Type B pancreatic cell (in vitro differentiated cells): ENCODE data around the gene DOCK3. TPM values are rescaled to one million over a fixed set of nuclear protein-coding genes. Genes with fewer than 3 reads are reported as not detected.
"Not testable (repeated sequence)": the region's sequence is repeated elsewhere in the genome, so short reads cannot be mapped to it uniquely, and the experiment has no call there.

Experiments used
- DNase-seq: peaks from one replicate; pipeline ENCODE4 v3.0.0; 2021; ENCODE audit warnings: mixed read lengths; ENCODE audit not compliant: unreplicated experiment; ENCODE audit errors: extremely low spot score
- H3K27ac Mint-ChIP-seq: 2 replicates; pipeline ENCODE4 v1.8.0; 2021; ENCODE audit warnings: mild to moderate bottlenecking, mixed read lengths
- H3K27me3 Mint-ChIP-seq: 2 replicates; pipeline ENCODE4 v1.8.0; 2021; ENCODE audit warnings: mixed read lengths
- H3K36me3 Mint-ChIP-seq: 2 replicates; pipeline ENCODE4 v1.8.0; 2021; ENCODE audit warnings: mixed read lengths
- H3K4me1 Mint-ChIP-seq: one replicate; pipeline ENCODE4 v1.8.0; 2021; ENCODE audit warnings: mixed read lengths; ENCODE audit not compliant: unreplicated experiment
- H3K4me3 Mint-ChIP-seq: 2 replicates; pipeline ENCODE4 v1.8.0; 2021; ENCODE audit warnings: mild to moderate bottlenecking, mixed read lengths
- H3K9me3 Mint-ChIP-seq: 2 replicates; pipeline ENCODE4 v1.8.0; 2021; ENCODE audit warnings: mixed read lengths
- CTCF ChIP-seq: fragments of 200-600 bp; sonication (generic); conservative IDR thresholded peaks from 2 replicates; pipeline ENCODE4 v1.5.0; 2021; ENCODE audit warnings: antibody characterized with exemption, mild to moderate bottlenecking
- total RNA-seq: library from RNA; stranded (reverse); gene quantifications from 2 replicates; pipeline ENCODE4 v1.2.1, GENCODE V29; 2021; ENCODE audit warnings: low replicate concordance

The DOCK3 gene
- total RNA-seq, 1 donor from 2014 or later: 5.9 TPM

- Mint-ChIP-seq H3K27ac (no peak overlapping the region), H3K9me3 (no peaks in the 10 kb centered on the region), H3K4me1 (no peaks in the 10 kb centered on the region), H3K36me3 (no peaks in the 10 kb centered on the region), H3K4me3 (no peak overlapping the region), H3K27me3 (no peaks in the 10 kb centered on the region)
- no peak for DNase-seq
- TF ChIP-seq CTCF: no peak
Observed at GRCh38 chr3:51156147-51156546, 481.4 kb downstream of the DOCK3 start.

GRCh38 chr3:51163051-51163450 lies 488.3 kb downstream of the DOCK3 start:
- no peak overlapping the region for H3K27ac Mint-ChIP-seq
- H3K4me1 Mint-ChIP-seq: no peaks in the 10 kb centered on the region
- H3K36me3 Mint-ChIP-seq: peaks cover 5% of the 10 kb centered on the region
- TF ChIP-seq CTCF: no peak
- H3K9me3 Mint-ChIP-seq: no peaks in the 10 kb centered on the region
- no peak for DNase-seq
- H3K4me3 Mint-ChIP-seq: no peak overlapping the region
- no peaks in the 10 kb centered on the region for H3K27me3 Mint-ChIP-seq

- H3K27me3 Mint-ChIP-seq: no peaks in the 10 kb centered on the region
- H3K4me3 Mint-ChIP-seq: no peak overlapping the region
- no peak for TF ChIP-seq CTCF
- no peak for DNase-seq
- peaks cover 14% of the 10 kb centered on the region for H3K9me3 Mint-ChIP-seq
- H3K27ac Mint-ChIP-seq: no peak overlapping the region
- peaks cover 28% of the 10 kb centered on the region for H3K36me3 Mint-ChIP-seq
- H3K4me1 Mint-ChIP-seq: no peaks in the 10 kb centered on the region
Observed at GRCh38 chr3:51173518-51174271, 499.0 kb downstream of the DOCK3 start.

- no peak for DNase-seq
- no peak overlapping the region for H3K4me3 Mint-ChIP-seq
- H3K9me3 Mint-ChIP-seq: peaks cover 9% of the 10 kb centered on the region
- H3K4me1 Mint-ChIP-seq: no peaks in the 10 kb centered on the region
- peaks cover 19% of the 10 kb centered on the region for H3K36me3 Mint-ChIP-seq
- no peak for TF ChIP-seq CTCF
- no peak overlapping the region for H3K27ac Mint-ChIP-seq
- no peaks in the 10 kb centered on the region for H3K27me3 Mint-ChIP-seq
Observed at GRCh38 chr3:51176923-51177322, 502.2 kb downstream of the DOCK3 start.

GRCh38 chr3:51186446-51186845 lies 511.7 kb downstream of the DOCK3 start:
- not testable (repeated sequence) for H3K36me3 Mint-ChIP-seq, H3K27me3 Mint-ChIP-seq

GRCh38 chr3:51190199-51190598 lies 515.5 kb downstream of the DOCK3 start:
- Mint-ChIP-seq H3K36me3 (peaks cover 3% of the 10 kb centered on the region), H3K27me3 (no peaks in the 10 kb centered on the region), H3K4me1 (no peaks in the 10 kb centered on the region), H3K4me3 (no peak overlapping the region), H3K27ac (peak overlapping the region; percentile 65), H3K9me3 (peaks cover 9% of the 10 kb centered on the region)
- TF ChIP-seq CTCF: no peak
- DNase-seq: no peak

More at GRCh38 chr3:51186446-51186845, 511.7 kb downstream of the DOCK3 start:
- not testable (repeated sequence) for H3K4me3 Mint-ChIP-seq, H3K9me3 Mint-ChIP-seq, H3K4me1 Mint-ChIP-seq, H3K27ac Mint-ChIP-seq, DNase-seq
